Caco-2 (cell line): ENCODE results near the gene NEMP1. TPM values are rescaled to one million over a fixed set of nuclear protein-coding genes. Genes with fewer than 3 reads are reported as not detected.
"Not testable (repeated sequence)": the region's sequence is repeated elsewhere in the genome, so short reads cannot be mapped to it uniquely, and the experiment has no call there.

ENCODE experiments used
- BruUV-seq: library from RNA; stranded (reverse); fragments of 400-500 nt; replicated peaks from 2 replicates; lab custom pipeline; 2021; lab: Mats Ljungman, UMichigan
- CTCF ChIA-PET: fragments of 300-600 bp; sonication (Branson Sonifier 250); formaldehyde crosslinking; loops from one replicate; lab custom pipeline; 2022; ENCODE audit warnings: antibody characterized with exemption; lab: Charles Lee
- POLR2A ChIA-PET: fragments of 300-600 bp; sonication (Branson Sonifier 250); formaldehyde crosslinking; loops from one replicate; lab custom pipeline; 2022; ENCODE audit warnings: antibody characterized with exemption; lab: Charles Lee
- DNase-seq, 2 experiments: peaks; one replicate each; pipeline versions ENCODE4 v3.0.0 to v3.0.0-alpha.2; 2020 to 2022
- H3K27me3 ChIP-seq: replicated peaks from 2 replicates; pipeline ENCODE4 v1.6.0; 2011; ENCODE audit warnings: low read length; ENCODE audit not compliant: control insufficient read depth, insufficient read depth
- H3K36me3 ChIP-seq: 2 replicates; pipeline ENCODE4 v1.5.1; 2011; ENCODE audit warnings: low read length; ENCODE audit not compliant: control insufficient read depth, insufficient read depth
- H3K4me1 ChIP-seq: fragments of 250-450 bp; sonication (Bioruptor Pico); 2 replicates; pipeline ENCODE4 v1.5.1; 2020; ENCODE audit warnings: mild to moderate bottlenecking
- H3K4me3 ChIP-seq: 2 replicates; pipeline ENCODE4 v1.5.1; 2011; ENCODE audit warnings: low read depth, mild to moderate bottlenecking, control low read depth, low read length
- H3K9me3 ChIP-seq: fragments of 250-450 bp; sonication (Bioruptor Pico); 2 replicates; pipeline ENCODE4 v1.5.1; 2020; ENCODE audit warnings: mild to moderate bottlenecking, moderate library complexity
- H3K27ac Mint-ChIP-seq: one replicate; pipeline ENCODE4 v1.8.0; 2022; ENCODE audit warnings: mixed read lengths; ENCODE audit not compliant: unreplicated experiment
- H3K27me3 Mint-ChIP-seq: one replicate; pipeline ENCODE4 v1.8.0; 2022; ENCODE audit warnings: mixed read lengths; ENCODE audit not compliant: insufficient read depth, unreplicated experiment
- H3K36me3 Mint-ChIP-seq: one replicate; pipeline ENCODE4 v1.8.0; 2022; ENCODE audit warnings: mild to moderate bottlenecking, mixed read lengths; ENCODE audit not compliant: insufficient read depth, unreplicated experiment
- H3K4me1 Mint-ChIP-seq: one replicate; pipeline ENCODE4 v1.8.0; 2022; ENCODE audit warnings: low read depth, mixed read lengths; ENCODE audit not compliant: unreplicated experiment
- H3K4me3 Mint-ChIP-seq: one replicate; pipeline ENCODE4 v1.8.0; 2022; ENCODE audit warnings: mild to moderate bottlenecking, moderate library complexity, mixed read lengths; ENCODE audit not compliant: unreplicated experiment
- H3K9me3 Mint-ChIP-seq: one replicate; pipeline ENCODE4 v1.8.0; 2022; ENCODE audit warnings: mixed read lengths; ENCODE audit not compliant: unreplicated experiment
- intact Hi-C: fragments of 100-400 bp; cut with micrococcal nuclease; formaldehyde crosslinking; loops from one replicate; pipeline ENCODE4 v1.10.0; 2022; ENCODE audit not compliant: unreplicated experiment
- total RNA-seq: library from RNA; stranded (reverse); gene quantifications from 2 replicates; pipeline ENCODE4 v1.2.3, GENCODE V29; 2022
- TF ChIP-seq, protein P1 (sequence below), 2 experiments: fragments of 200-600 bp in 1 of 2; IDR thresholded peaks; 1 replicate in 1 of 2; 2 replicates in 1 of 2; pipeline versions ENCODE4 v1.5.1 to v1.8.0; 2011 to 2022; ENCODE audit warnings: antibody characterized with exemption in 1 of 2, control low read depth in 1 of 2, inconsistent platforms in 1 of 2, low read depth in 1 of 2, low read length in 1 of 2, mild to moderate bottlenecking in 1 of 2, moderate library complexity in 1 of 2; ENCODE audit not compliant: insufficient read depth in 1 of 2, severe bottlenecking in 1 of 2, unreplicated experiment in 1 of 2

NEMP1 gene
- total RNA-seq, 1 experiment from 2014 or later, result 40.1 TPM

DNA sequence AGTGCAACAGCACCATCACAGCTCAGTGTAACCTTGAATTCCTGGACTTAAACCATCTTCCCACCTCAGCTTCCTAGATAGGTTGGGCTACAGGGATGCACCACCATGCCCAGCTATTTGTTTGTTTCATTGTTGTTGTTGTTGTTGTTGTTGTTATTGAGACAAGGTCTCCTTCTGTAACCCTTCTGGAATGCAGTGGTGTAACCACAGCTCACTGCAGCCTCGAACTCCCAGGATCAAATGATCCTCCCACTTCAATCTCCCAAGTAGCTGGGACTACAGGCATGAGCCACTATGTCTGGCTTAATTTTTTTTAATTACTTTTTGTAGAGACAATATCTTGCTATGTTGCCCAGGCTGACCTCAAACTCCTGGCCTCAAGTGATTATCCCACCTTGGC, 1.2 kb upstream of the NEMP1 start:
- no peak for DNase-seq
- H3K9me3 Mint-ChIP-seq, result no peaks in the 10 kb centered on the region
- no peak overlapping the region for H3K4me3 ChIP-seq
- no peaks in the 10 kb centered on the region for H3K9me3 ChIP-seq
- H3K27ac Mint-ChIP-seq, result no peak overlapping the region
- peaks cover 11% of the 10 kb centered on the region for H3K36me3 Mint-ChIP-seq
- H3K4me3 Mint-ChIP-seq, result no peak overlapping the region
- H3K36me3 ChIP-seq, result no peaks in the 10 kb centered on the region
- ChIA-PET POLR2A (interaction anchor here (0.9 to 2.4 kb wide), 5 partner anchors 9 to 150 kb away, joined by 3 to 40 read pairs (median 8); partner anchors contain the start of genes LRP1, NAB2, SHMT2 and STAT6), CTCF (interaction anchor here (1.0 to 2.2 kb wide), 5 partner anchors 32 to 163 kb away, joined by 3 to 33 read pairs (median 5); partner anchors contain the start of gene STAT6)
- TF ChIP-seq, protein P1, sequence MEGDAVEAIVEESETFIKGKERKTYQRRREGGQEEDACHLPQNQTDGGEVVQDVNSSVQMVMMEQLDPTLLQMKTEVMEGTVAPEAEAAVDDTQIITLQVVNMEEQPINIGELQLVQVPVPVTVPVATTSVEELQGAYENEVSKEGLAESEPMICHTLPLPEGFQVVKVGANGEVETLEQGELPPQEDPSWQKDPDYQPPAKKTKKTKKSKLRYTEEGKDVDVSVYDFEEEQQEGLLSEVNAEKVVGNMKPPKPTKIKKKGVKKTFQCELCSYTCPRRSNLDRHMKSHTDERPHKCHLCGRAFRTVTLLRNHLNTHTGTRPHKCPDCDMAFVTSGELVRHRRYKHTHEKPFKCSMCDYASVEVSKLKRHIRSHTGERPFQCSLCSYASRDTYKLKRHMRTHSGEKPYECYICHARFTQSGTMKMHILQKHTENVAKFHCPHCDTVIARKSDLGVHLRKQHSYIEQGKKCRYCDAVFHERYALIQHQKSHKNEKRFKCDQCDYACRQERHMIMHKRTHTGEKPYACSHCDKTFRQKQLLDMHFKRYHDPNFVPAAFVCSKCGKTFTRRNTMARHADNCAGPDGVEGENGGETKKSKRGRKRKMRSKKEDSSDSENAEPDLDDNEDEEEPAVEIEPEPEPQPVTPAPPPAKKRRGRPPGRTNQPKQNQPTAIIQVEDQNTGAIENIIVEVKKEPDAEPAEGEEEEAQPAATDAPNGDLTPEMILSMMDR (IDR thresholded peaks at IDR 0.05; ENCODE audit: insufficient read depth in 1 of 2, low read depth in 1 of 2, low read length in 1 of 2, severe bottlenecking in 1 of 2, unreplicated experiment in 1 of 2), result no peak
- no TSS peak for BruUV-seq
- H3K27me3 Mint-ChIP-seq, result no peaks in the 10 kb centered on the region
- intact Hi-C loops, result no loop called here
- H3K4me1 ChIP-seq, result peaks cover 9% of the 10 kb centered on the region
- no peaks in the 10 kb centered on the region for H3K27me3 ChIP-seq
- H3K4me1 Mint-ChIP-seq, result peaks cover 1% of the 10 kb centered on the region

- H3K4me3 Mint-ChIP-seq, H3K27me3 Mint-ChIP-seq, H3K36me3 ChIP-seq, CTCF ChIA-PET, H3K27ac Mint-ChIP-seq, BruUV-seq, intact Hi-C loops, H3K9me3 ChIP-seq, DNase-seq, H3K27me3 ChIP-seq, H3K9me3 Mint-ChIP-seq, H3K4me3 ChIP-seq, H3K4me1 ChIP-seq, H3K4me1 Mint-ChIP-seq: not testable (repeated sequence)
- H3K36me3 Mint-ChIP-seq, result peaks cover 51% of the 10 kb centered on the region
- POLR2A ChIA-PET, result interaction anchor here (0.6 kb wide), 1 partner anchor 156 kb away, joined by 3 read pairs; the partner anchor contains the start of gene SHMT2
Observed at GRCh38 chr12:57073566-57074450, 4.8 kb downstream of the NEMP1 start.

DNA sequence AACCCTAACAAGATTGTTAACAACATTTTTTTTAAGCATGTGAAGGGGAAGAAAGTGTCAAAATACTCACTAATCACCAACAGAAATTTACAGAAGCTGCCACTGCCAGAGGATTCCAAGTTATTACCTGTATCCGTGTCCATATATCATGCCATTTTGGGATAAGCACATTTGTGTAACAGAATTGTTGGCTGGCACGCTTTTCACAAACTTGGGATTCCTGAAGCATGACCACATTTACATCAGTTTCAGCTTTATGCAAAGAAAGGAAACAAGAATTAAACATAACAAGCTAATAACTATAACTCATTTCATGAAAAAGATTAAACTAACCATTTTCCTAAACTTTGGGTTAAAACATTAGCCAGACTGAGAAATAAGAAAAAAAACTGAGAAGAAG, 5.9 kb downstream of the NEMP1 start:
- intact Hi-C loops, result no loop called here
- DNase-seq, result no peak
- Histone ChIP-seq H3K4me1 (no peaks in the 10 kb centered on the region), H3K4me3 (no peak overlapping the region), H3K9me3 (no peaks in the 10 kb centered on the region), H3K27me3 (no peaks in the 10 kb centered on the region), H3K36me3 (no peaks in the 10 kb centered on the region; the same call in 1 of the 2 replicates)
- H3K4me1 Mint-ChIP-seq, result no peaks in the 10 kb centered on the region
- no peaks in the 10 kb centered on the region for H3K9me3 Mint-ChIP-seq
- no peak overlapping the region for H3K27ac Mint-ChIP-seq
- H3K27me3 Mint-ChIP-seq, result no peaks in the 10 kb centered on the region
- no peak overlapping the region for H3K4me3 Mint-ChIP-seq
- ChIA-PET CTCF (interaction anchor here (0.6 to 4.6 kb wide), 2 partner anchors 29 to 39 kb away, joined by 3 to 195 read pairs; partner anchors contain the start of gene STAT6), POLR2A (no interaction called here)
- H3K36me3 Mint-ChIP-seq, result peaks cover 54% of the 10 kb centered on the region
- TF ChIP-seq, protein P1 (IDR thresholded peaks at IDR 0.05; ENCODE audit: insufficient read depth in 1 of 2, low read depth in 1 of 2, low read length in 1 of 2, severe bottlenecking in 1 of 2, unreplicated experiment in 1 of 2), result no peak
- no TSS peak for BruUV-seq
